Neural cell (in vitro differentiated cells): Measurements from ENCODE around the gene CNTN4. TPM values are rescaled to one million over a fixed set of nuclear protein-coding genes. Genes with fewer than 3 reads are reported as not detected.

Experiments used
- H2AFZ ChIP-seq: fragments of 200-600, 300-800 bp; sonication (generic), shearing (Covaris generic); 2 replicates; pipeline ENCODE4 v1.6.0; 2014; ENCODE audit warnings: low read depth, mild to moderate bottlenecking, antibody characterized with exemption, low read length, moderate library complexity
- H3F3A ChIP-seq: fragments of 200-600 bp; shearing (Covaris generic); 2 replicates; pipeline ENCODE4 v1.6.1; 2016; ENCODE audit warnings: mild to moderate bottlenecking, moderate library complexity, mixed read lengths, antibody characterized with exemption, low read length; ENCODE audit not compliant: insufficient read depth, poor library complexity, severe bottlenecking
- H3K27ac ChIP-seq: fragments of 200-600, 300-800 bp; sonication (generic), shearing (Covaris generic); 2 replicates; pipeline ENCODE4 v1.5.1; 2014; ENCODE audit warnings: mild to moderate bottlenecking, low read length, moderate library complexity
- H3K27me3 ChIP-seq: fragments of 300-800, 200-600 bp; sonication (generic), shearing (Covaris generic); 2 replicates; pipeline ENCODE4 v1.6.0; 2014; ENCODE audit warnings: mild to moderate bottlenecking, low read depth, low read length, moderate library complexity; ENCODE audit not compliant: insufficient read depth
- H3K36me3 ChIP-seq: fragments of 300-800, 200-600 bp; sonication (generic), shearing (Covaris generic); 2 replicates; pipeline ENCODE4 v1.5.1; 2014; ENCODE audit warnings: mild to moderate bottlenecking, antibody characterized with exemption, low read length, moderate library complexity; ENCODE audit not compliant: insufficient read depth
- H3K4me2 ChIP-seq: fragments of 300-800, 200-600 bp; sonication (generic), shearing (Covaris generic); 2 replicates; pipeline ENCODE4 v1.6.0; 2014; ENCODE audit warnings: mild to moderate bottlenecking, low read length
- H3K4me3 ChIP-seq: fragments of 300-800, 200-600 bp; sonication (generic), shearing (Covaris generic); 2 replicates; pipeline ENCODE4 v1.5.1; 2014; ENCODE audit warnings: mild to moderate bottlenecking, low read length, moderate library complexity
- H3K79me2 ChIP-seq: fragments of 200-600 bp; shearing (Covaris generic); replicated peaks from 2 replicates; pipeline ENCODE4 v1.6.0; 2014; ENCODE audit warnings: mild to moderate bottlenecking, low read length, moderate library complexity; ENCODE audit not compliant: insufficient read depth
- H3K9ac ChIP-seq: fragments of 300-800, 200-600 bp; sonication (generic), shearing (Covaris generic); 2 replicates; pipeline ENCODE4 v1.6.1; 2016; ENCODE audit warnings: mild to moderate bottlenecking, low read length, mixed read lengths
- H3K9me2 ChIP-seq: fragments of 200-600 bp; shearing (Covaris generic); 2 replicates; pipeline ENCODE4 v1.6.1; 2016; ENCODE audit warnings: mild to moderate bottlenecking, low read length, mixed read lengths; ENCODE audit not compliant: insufficient read depth
- H3K9me3 ChIP-seq: fragments of 200-600, 300-800 bp; sonication (generic), shearing (Covaris generic); 2 replicates; pipeline ENCODE4 v1.6.1; 2016; ENCODE audit warnings: mild to moderate bottlenecking, mixed run types, low read length, moderate library complexity, mixed read lengths
- H4K20me1 ChIP-seq: fragments of 200-600 bp; shearing (Covaris generic); 2 replicates; pipeline ENCODE4 v1.6.1; 2016; ENCODE audit warnings: mild to moderate bottlenecking, mixed run types; ENCODE audit not compliant: insufficient read depth
- CTCF ChIP-seq: fragments of 450-650 bp; IDR thresholded peaks from 2 replicates; pipeline ENCODE4 v1.5.1; 2014; ENCODE audit warnings: antibody characterized with exemption, mild to moderate bottlenecking, moderate library complexity; ENCODE audit not compliant: poor library complexity, severe bottlenecking
- EP300 ChIP-seq: fragments of 450-650 bp; conservative IDR thresholded peaks from 2 replicates; pipeline ENCODE4 v1.6.1; 2014; ENCODE audit warnings: antibody characterized with exemption, mild to moderate bottlenecking, moderate library complexity; ENCODE audit not compliant: poor library complexity, severe bottlenecking
- EZH2 ChIP-seq: fragments of 200-600, 300-800 bp; shearing (Covaris generic), sonication (generic); IDR thresholded peaks from 2 replicates; pipeline ENCODE4 v1.6.1; 2014; ENCODE audit warnings: antibody characterized with exemption, low read length, borderline replicate concordance, mild to moderate bottlenecking; ENCODE audit not compliant: insufficient read depth, poor library complexity, severe bottlenecking
- MXI1 ChIP-seq: fragments of 450-650 bp; conservative IDR thresholded peaks from 2 replicates; pipeline ENCODE4 v1.6.1; 2014; ENCODE audit warnings: antibody characterized with exemption, mild to moderate bottlenecking; ENCODE audit not compliant: poor library complexity, severe bottlenecking
- POLR2AphosphoS5 ChIP-seq: IDR thresholded peaks from 2 replicates; pipeline ENCODE4 v1.6.1; 2012
- RAD21 ChIP-seq: fragments of 450-650 bp; conservative IDR thresholded peaks from 2 replicates; pipeline ENCODE4 v1.6.1; 2014; ENCODE audit warnings: antibody characterized with exemption, mild to moderate bottlenecking, moderate library complexity
- REST ChIP-seq: IDR thresholded peaks from 2 replicates; pipeline ENCODE4 v1.6.1; 2012; ENCODE audit warnings: borderline replicate concordance
- SMC3 ChIP-seq: fragments of 450-650 bp; conservative IDR thresholded peaks from 2 replicates; pipeline ENCODE4 v1.6.1; 2014; ENCODE audit warnings: antibody characterized with exemption, mild to moderate bottlenecking, moderate library complexity; ENCODE audit not compliant: poor library complexity
- TAF1 ChIP-seq: IDR thresholded peaks from 2 replicates; pipeline ENCODE4 v1.6.1; 2012; ENCODE audit warnings: low read depth
- polyA plus RNA-seq: library from polyadenylated mRNA; depleted of rRNA; stranded (reverse); fragments of >200 nt; gene quantifications from 2 replicates; pipeline ENCODE4 v1.2.3, GENCODE V29; 2014

CNTN4 gene
- polyA plus RNA-seq, 1 donor from 2014 or later = 10.6 TPM

- H3K27me3 ChIP-seq = no peaks in the 10 kb centered on the region
- H3K9ac ChIP-seq = no peak overlapping the region
- H4K20me1 ChIP-seq = no peaks in the 10 kb centered on the region
- H3K4me2 ChIP-seq = no peak overlapping the region
- no peak overlapping the region for H3K27ac ChIP-seq
- no peaks in the 10 kb centered on the region for H3K79me2 ChIP-seq
- no peaks in the 10 kb centered on the region for H3K36me3 ChIP-seq
- TF ChIP-seq EZH2 = no peak
- no peak for TF ChIP-seq TAF1
- no peak for TF ChIP-seq POLR2AphosphoS5
- no peak for TF ChIP-seq MXI1
- no peak for TF ChIP-seq RAD21
- TF ChIP-seq CTCF = no peak
- TF ChIP-seq REST = no peak
- TF ChIP-seq SMC3 = no peak
- no peak for TF ChIP-seq EP300
- H2AFZ ChIP-seq = no peak overlapping the region
- no peak overlapping the region for H3K4me3 ChIP-seq
- no peaks in the 10 kb centered on the region for H3K9me3 ChIP-seq
- no peaks in the 10 kb centered on the region for H3F3A ChIP-seq
- no peaks in the 10 kb centered on the region for H3K9me2 ChIP-seq
These were observed 378.3 kb downstream of the CNTN4 start for GRCh38 chr3:2476996-2477395.

GRCh38 chr3:2477620-2478019 lies 379.0 kb downstream of the CNTN4 start:
- Histone ChIP-seq H3K9me3 (no peaks in the 10 kb centered on the region), H3K79me2 (no peaks in the 10 kb centered on the region), H3F3A (no peaks in the 10 kb centered on the region), H3K9me2 (no peaks in the 10 kb centered on the region), H3K9ac (no peak overlapping the region), H4K20me1 (no peaks in the 10 kb centered on the region), H3K4me3 (no peak overlapping the region), H2AFZ (no peak overlapping the region), H3K27ac (no peak overlapping the region), H3K27me3 (no peaks in the 10 kb centered on the region), H3K36me3 (no peaks in the 10 kb centered on the region), H3K4me2 (no peak overlapping the region)
- TF ChIP-seq REST (no peak), POLR2AphosphoS5 (no peak), RAD21 (no peak), CTCF (no peak), EP300 (no peak), EZH2 (no peak), MXI1 (no peak), SMC3 (no peak), TAF1 (no peak)
